GM23338 (cell line): ENCODE measurements around the gene CAMK1. TPM values are rescaled to one million over a fixed set of nuclear protein-coding genes. Genes with fewer than 3 reads are reported as not detected.

ENCODE experiments used
- ATAC-seq: fragments of 200-7000 bp; cut with Tn5 transposase; 3 replicates; pipeline ENCODE4 v1.9.1; 2020
- DNase-seq: peaks from one replicate; pipeline ENCODE4 v3.0.0-alpha.2; 2015; ENCODE audit warnings: low spot score
- H2AFZ ChIP-seq: fragments of 200-600 bp; sonication (generic); 2 replicates; pipeline ENCODE4 v1.8.0; 2016; ENCODE audit warnings: antibody characterized with exemption, mild to moderate bottlenecking, moderate library complexity
- H3F3A ChIP-seq: fragments of 200-600 bp; sonication (generic); replicated peaks from 2 replicates; pipeline ENCODE4 v1.8.0; 2017; ENCODE audit warnings: antibody characterized with exemption, mixed run types, low read depth
- H3K27ac ChIP-seq: fragments of 200-600 bp; sonication (generic); 2 replicates; pipeline ENCODE4 v1.6.1; 2016; ENCODE audit warnings: low read depth
- H3K27me3 ChIP-seq: fragments of 200-600 bp; sonication (generic); 2 replicates; pipeline ENCODE4 v1.8.0; 2016; ENCODE audit warnings: mild to moderate bottlenecking, mixed run types, moderate library complexity; ENCODE audit not compliant: insufficient read depth
- H3K36me3 ChIP-seq: fragments of 200-600 bp; sonication (generic); 2 replicates; pipeline ENCODE4 v1.8.0; 2016; ENCODE audit warnings: mild to moderate bottlenecking; ENCODE audit not compliant: insufficient read depth
- H3K4me1 ChIP-seq: fragments of 200-600 bp; sonication (generic); 2 replicates; pipeline ENCODE4 v1.8.0; 2016; ENCODE audit warnings: mild to moderate bottlenecking, moderate library complexity; ENCODE audit not compliant: insufficient read depth
- H3K4me2 ChIP-seq: fragments of 200-600 bp; sonication (generic); 2 replicates; pipeline ENCODE4 v1.7.1; 2017; ENCODE audit warnings: mixed run types
- H3K4me3 ChIP-seq: fragments of 200-600 bp; sonication (generic); 2 replicates; pipeline ENCODE4 v1.6.1; 2016; ENCODE audit warnings: mixed run types
- H3K79me2 ChIP-seq: fragments of 200-600 bp; sonication (generic); replicated peaks from 2 replicates; pipeline ENCODE4 v1.8.0; 2017; ENCODE audit warnings: mild to moderate bottlenecking; ENCODE audit not compliant: insufficient read depth
- H3K9me2 ChIP-seq: fragments of 200-600 bp; sonication (generic); 2 replicates; pipeline ENCODE4 v1.8.0; 2017; ENCODE audit not compliant: insufficient read depth
- H4K20me1 ChIP-seq: fragments of 200-600 bp; sonication (generic); replicated peaks from 2 replicates; pipeline ENCODE4 v1.8.0; 2017; ENCODE audit warnings: mild to moderate bottlenecking; ENCODE audit not compliant: insufficient read depth
- H3K27ac Mint-ChIP-seq: 2 replicates; pipeline ENCODE4 v1.8.0; 2020; ENCODE audit warnings: inconsistent platforms, mild to moderate bottlenecking, moderate library complexity, mixed read lengths
- H3K27me3 Mint-ChIP-seq: 3 replicates; pipeline ENCODE4 v1.8.0; 2022; ENCODE audit warnings: low read depth, mild to moderate bottlenecking, moderate library complexity, mixed read lengths, inconsistent platforms; ENCODE audit not compliant: insufficient read depth, poor library complexity
- H3K36me3 Mint-ChIP-seq: 3 replicates; pipeline ENCODE4 v1.8.0; 2021; ENCODE audit warnings: low read depth, mild to moderate bottlenecking, inconsistent platforms, moderate library complexity, mixed read lengths
- H3K4me1 Mint-ChIP-seq: 3 replicates; pipeline ENCODE4 v1.8.0; 2020; ENCODE audit warnings: mild to moderate bottlenecking, inconsistent platforms, mixed read lengths
- H3K4me3 Mint-ChIP-seq: 3 replicates; pipeline ENCODE4 v1.8.0; 2021; ENCODE audit warnings: moderate library complexity, mild to moderate bottlenecking, inconsistent platforms, mixed read lengths
- H3K9me3 Mint-ChIP-seq: 3 replicates; pipeline ENCODE4 v1.8.0; 2020; ENCODE audit warnings: moderate library complexity, mild to moderate bottlenecking, inconsistent platforms, mixed read lengths
- CREB1 ChIP-seq: fragments of 250-450 bp; sonication (Bioruptor Pico); IDR thresholded peaks from 2 replicates; pipeline ENCODE4 v1.5.0; 2020; ENCODE audit warnings: low read depth, mild to moderate bottlenecking, moderate library complexity
- CTCF ChIP-seq, 2 experiments: fragments of 200-600 bp in 1 of 2; sonication (generic) in 1 of 2; conservative IDR thresholded peaks; 2 replicates each; pipeline versions ENCODE4 v1.5.1 to v1.6.1; 2016 to 2017; ENCODE audit warnings: antibody characterized with exemption in 2 of 2, low read depth in 2 of 2, mild to moderate bottlenecking in 2 of 2, moderate library complexity in 1 of 2
- ETS1 ChIP-seq: IDR thresholded peaks from 2 replicates; pipeline ENCODE4 v1.6.1; 2016; ENCODE audit warnings: antibody characterized with exemption
- EZH2 ChIP-seq: fragments of 200-600 bp; sonication (generic); IDR thresholded peaks from one replicate; pipeline ENCODE4 v1.8.0; 2017; ENCODE audit warnings: antibody characterized with exemption, mild to moderate bottlenecking, low read depth; ENCODE audit not compliant: unreplicated experiment
- EZH2phosphoT487 ChIP-seq: fragments of 200-600 bp; sonication (generic); IDR thresholded peaks from one replicate; pipeline ENCODE4 v1.8.1; 2018; ENCODE audit warnings: antibody characterized with exemption; ENCODE audit not compliant: unreplicated experiment
- JUNB ChIP-seq: IDR thresholded peaks from one replicate; pipeline ENCODE4 v1.6.1; 2016; ENCODE audit warnings: antibody characterized with exemption; ENCODE audit not compliant: unreplicated experiment
- NANOG ChIP-seq: IDR thresholded peaks from 2 replicates; pipeline ENCODE4 v1.6.1; 2016; ENCODE audit warnings: antibody characterized with exemption, borderline replicate concordance
- POLR2AphosphoS5 ChIP-seq: IDR thresholded peaks from 2 replicates; pipeline ENCODE4 v1.6.1; 2016; ENCODE audit warnings: antibody characterized with exemption, low read depth
- REST ChIP-seq: IDR thresholded peaks from one replicate; pipeline ENCODE4 v1.6.1; 2018; ENCODE audit warnings: antibody characterized with exemption; ENCODE audit not compliant: unreplicated experiment
- STAT1 ChIP-seq: IDR thresholded peaks from one replicate; pipeline ENCODE4 v1.6.1; 2016; ENCODE audit warnings: antibody characterized with exemption; ENCODE audit not compliant: unreplicated experiment
- ZNF114 ChIP-seq: fragments of 250-450 bp; sonication (Bioruptor Pico); IDR thresholded peaks from 2 replicates; pipeline ENCODE4 v1.5.0; 2020; ENCODE audit warnings: mild to moderate bottlenecking, moderate library complexity
- ZNF331 ChIP-seq: fragments of 250-450 bp; sonication (Bioruptor Pico); IDR thresholded peaks from 2 replicates; pipeline ENCODE4 v1.5.0; 2020; ENCODE audit warnings: low read depth, mild to moderate bottlenecking, moderate library complexity
- ZNF462 ChIP-seq: fragments of 250-450 bp; sonication (Bioruptor Pico); IDR thresholded peaks from 2 replicates; pipeline ENCODE4 v1.5.0; 2020; ENCODE audit warnings: mild to moderate bottlenecking, moderate library complexity
- polyA plus RNA-seq: library from polyadenylated mRNA; unstranded; fragments of >200 nt; fragmentation: Nextera tagmentation; extraction: Ambion mirVana; gene quantifications from 2 replicates; pipeline ENCODE4 v1.2.1, GENCODE V29; 2016
- total RNA-seq: library from RNA; depleted of rRNA; stranded (reverse); fragments of >200 nt; shearing (Covaris generic); gene quantifications from 2 replicates; pipeline ENCODE4 v1.2.3, GENCODE V29; 2014

CAMK1 gene
- total and polyA plus RNA-seq, 2 experiments from 2014 or later = 4.4 TPM

- Histone ChIP-seq H3K4me3 (no peak overlapping the region), H3K4me2 (no peak overlapping the region), H3F3A (no peaks in the 10 kb centered on the region), H3K9me2 (no peaks in the 10 kb centered on the region), H2AFZ (no peak overlapping the region), H3K36me3 (no peaks in the 10 kb centered on the region; the same call in 1 of the 2 replicates), H3K79me2 (no peaks in the 10 kb centered on the region), H3K27ac (no peak overlapping the region), H3K4me1 (no peaks in the 10 kb centered on the region), H4K20me1 (no peaks in the 10 kb centered on the region; the same call in 1 of the 2 replicates), H3K27me3 (no peaks in the 10 kb centered on the region)
- ATAC-seq (no peak), DNase-seq (no peak)
- Mint-ChIP-seq H3K27me3 (peaks cover 11% of the 10 kb centered on the region), H3K4me1 (peaks cover 3% of the 10 kb centered on the region; the same call in 1 of the 3 replicates), H3K36me3 (peaks cover 32% of the 10 kb centered on the region), H3K9me3 (no peaks in the 10 kb centered on the region), H3K4me3 (no peak overlapping the region), H3K27ac (no peak overlapping the region)
- TF ChIP-seq EZH2phosphoT487 (no peak), ZNF462 (CRISPR knock-in tag) (no peak), REST (no peak), ZNF331 (no peak), CREB1 (no peak), POLR2AphosphoS5 (no peak), NANOG (no peak), CTCF (conservative IDR thresholded peaks at IDR 0.05; ENCODE audit: low read depth in 2 of 2) (no peak), JUNB (no peak), EZH2 (no peak), STAT1 (no peak), ETS1 (no peak), ZNF114 (CRISPR knock-in tag) (no peak)
Observed at GRCh38 chr3:9760779-9761505, 8.8 kb downstream of the CAMK1 start.
